LNCAP (cell line): Measurements from ENCODE around the gene IGFL1.

ENCODE experiments used
- TF ChIP-seq, protein P1 (sequence below): fragments of 450-650 bp; IDR thresholded peaks from 2 replicates; pipeline ENCODE4 v1.5.1; 2017; ENCODE audit warnings: mild to moderate bottlenecking

Gene IGFL1

GRCh38 chr19:46206682-46207081 is 22.9 kb upstream of the IGFL1 start:
- TF ChIP-seq, protein P1, sequence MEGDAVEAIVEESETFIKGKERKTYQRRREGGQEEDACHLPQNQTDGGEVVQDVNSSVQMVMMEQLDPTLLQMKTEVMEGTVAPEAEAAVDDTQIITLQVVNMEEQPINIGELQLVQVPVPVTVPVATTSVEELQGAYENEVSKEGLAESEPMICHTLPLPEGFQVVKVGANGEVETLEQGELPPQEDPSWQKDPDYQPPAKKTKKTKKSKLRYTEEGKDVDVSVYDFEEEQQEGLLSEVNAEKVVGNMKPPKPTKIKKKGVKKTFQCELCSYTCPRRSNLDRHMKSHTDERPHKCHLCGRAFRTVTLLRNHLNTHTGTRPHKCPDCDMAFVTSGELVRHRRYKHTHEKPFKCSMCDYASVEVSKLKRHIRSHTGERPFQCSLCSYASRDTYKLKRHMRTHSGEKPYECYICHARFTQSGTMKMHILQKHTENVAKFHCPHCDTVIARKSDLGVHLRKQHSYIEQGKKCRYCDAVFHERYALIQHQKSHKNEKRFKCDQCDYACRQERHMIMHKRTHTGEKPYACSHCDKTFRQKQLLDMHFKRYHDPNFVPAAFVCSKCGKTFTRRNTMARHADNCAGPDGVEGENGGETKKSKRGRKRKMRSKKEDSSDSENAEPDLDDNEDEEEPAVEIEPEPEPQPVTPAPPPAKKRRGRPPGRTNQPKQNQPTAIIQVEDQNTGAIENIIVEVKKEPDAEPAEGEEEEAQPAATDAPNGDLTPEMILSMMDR, result no peak

DNA sequence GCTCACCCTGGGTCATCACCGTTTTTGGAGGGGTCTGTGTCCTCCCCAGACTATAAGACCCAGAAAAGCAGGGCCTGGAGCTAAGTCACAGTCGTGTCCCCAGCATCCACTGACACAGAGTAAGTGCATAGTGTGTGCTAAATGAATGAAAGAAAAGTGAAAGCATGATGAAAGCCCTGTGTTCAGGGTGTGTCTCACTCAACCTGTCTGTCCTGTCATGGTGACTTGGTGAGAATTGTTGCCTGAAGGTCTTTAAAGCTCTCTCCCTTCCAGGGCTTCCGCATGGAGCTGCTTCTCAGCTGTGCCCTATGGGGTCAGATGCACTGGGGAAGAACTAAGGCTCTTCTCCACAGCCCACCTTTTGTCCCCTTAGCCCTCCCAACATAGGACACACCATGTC is 20.5 kb upstream of the IGFL1 start:
- TF ChIP-seq, protein P1, result no peak

- TF ChIP-seq, protein P1, result no peak
Measured at GRCh38 chr19:46209472-46209871, 20.1 kb upstream of the IGFL1 start.

- TF ChIP-seq, protein P1, result no peak
Measured at GRCh38 chr19:46210669-46211068, 18.9 kb upstream of the IGFL1 start.

DNA sequence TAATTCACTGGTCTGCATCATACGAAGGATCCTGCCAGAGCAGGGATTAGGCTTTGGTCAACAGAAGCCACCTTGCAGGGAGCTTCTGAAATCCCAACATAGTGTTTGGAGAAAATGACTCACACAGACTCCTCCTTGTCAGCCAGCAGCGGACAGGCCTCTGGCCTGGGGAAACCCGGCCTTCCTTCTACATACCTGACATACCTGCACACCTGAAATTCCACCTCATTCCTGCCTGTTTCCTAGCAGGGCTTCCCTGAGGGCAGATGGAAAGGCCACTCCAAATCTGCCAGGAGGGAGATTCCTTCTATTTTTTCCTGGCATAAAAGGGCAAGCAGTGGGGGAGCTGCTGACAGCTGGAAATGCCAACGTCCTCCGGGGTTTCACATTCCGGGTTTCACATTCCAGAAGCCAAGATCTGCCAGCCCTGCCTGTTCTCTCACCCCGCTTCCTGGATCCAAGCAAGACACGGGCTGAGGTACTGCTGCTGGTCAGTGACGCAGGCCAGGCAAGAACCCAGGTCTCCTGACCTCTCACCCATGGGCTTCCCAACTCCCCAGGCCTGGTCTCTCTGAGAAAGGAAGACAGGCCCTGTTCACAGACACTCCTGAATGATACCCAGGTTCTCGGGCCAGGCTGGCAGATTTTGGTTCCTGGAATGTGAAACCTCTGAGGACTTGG is 18.2 kb upstream of the IGFL1 start:
- TF ChIP-seq, protein P1, result no peak

DNA sequence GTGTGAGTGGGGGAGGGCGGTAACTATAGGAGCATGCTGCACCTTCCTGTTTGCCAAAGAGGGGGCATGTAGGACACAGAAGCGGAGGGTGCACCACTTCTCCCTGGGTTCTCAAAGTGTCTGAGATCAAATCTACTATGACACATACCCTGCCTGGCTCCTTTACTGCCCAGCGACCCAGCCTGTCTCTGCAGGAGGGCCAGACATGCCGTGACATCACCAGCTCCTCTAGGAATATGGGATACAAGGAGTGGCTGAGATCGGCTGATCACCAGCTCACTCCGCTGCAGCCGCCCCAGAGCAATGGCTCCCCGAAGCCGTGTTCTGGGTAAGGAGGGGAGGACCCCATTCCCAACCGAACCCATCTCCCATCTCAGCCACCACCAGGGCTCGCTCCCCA is 16.4 kb upstream of the IGFL1 start:
- TF ChIP-seq, protein P1, result no peak

GRCh38 chr19:46213806-46214205 is 15.7 kb upstream of the IGFL1 start:
- TF ChIP-seq, protein P1, result no peak

GRCh38 chr19:46216612-46217011 is 12.9 kb upstream of the IGFL1 start:
- TF ChIP-seq, protein P1, result no peak
